WTC11 (cell line): ENCODE measurements around the gene LHFPL2. TPM values are rescaled to one million over a fixed set of nuclear protein-coding genes. Genes with fewer than 3 reads are reported as not detected.

Experiments used
- ATAC-seq: fragments of 200-7000 bp; cut with Tn5 transposase; 2 replicates; pipeline ENCODE4 v1.10.0; 2021; ENCODE audit warnings: mild to moderate bottlenecking, moderate library complexity
- CTCF ChIA-PET: fragments of 300-600 bp; sonication (Branson Sonifier 250); formaldehyde crosslinking; loops from one replicate; lab custom pipeline; 2021; ENCODE audit warnings: antibody characterized with exemption; lab: Charles Lee
- POLR2A ChIA-PET: fragments of 350-600 bp; sonication (Branson Sonifier 250); formaldehyde crosslinking; loops from one replicate; lab custom pipeline; 2021; ENCODE audit warnings: antibody characterized with exemption; lab: Charles Lee
- DNase-seq: peaks from one replicate; pipeline ENCODE4 v3.0.0; 2021; ENCODE audit warnings: low spot score
- H3K27ac Mint-ChIP-seq: 2 replicates; pipeline ENCODE4 v1.8.0; 2021; ENCODE audit warnings: mixed read lengths
- H3K27me3 Mint-ChIP-seq: 2 replicates; pipeline ENCODE4 v1.8.0; 2021; ENCODE audit warnings: low read depth, mild to moderate bottlenecking, moderate library complexity, mixed read lengths
- H3K36me3 Mint-ChIP-seq: 2 replicates; pipeline ENCODE4 v1.8.0; 2021; ENCODE audit warnings: mixed read lengths
- H3K4me1 Mint-ChIP-seq: 2 replicates; pipeline ENCODE4 v1.8.0; 2022; ENCODE audit warnings: mixed read lengths
- H3K4me3 Mint-ChIP-seq: 2 replicates; pipeline ENCODE4 v1.8.0; 2021; ENCODE audit warnings: mild to moderate bottlenecking, moderate library complexity, mixed read lengths
- H3K9me3 Mint-ChIP-seq: 2 replicates; pipeline ENCODE4 v1.8.0; 2021; ENCODE audit warnings: mixed read lengths
- CBFB ChIP-seq: sonication (generic); formaldehyde crosslinking; IDR thresholded peaks from 2 replicates; pipeline ENCODE4 v1.8.1; 2022; ENCODE audit warnings: mild to moderate bottlenecking, low read depth, missing genetic modification reagents
- CREB1 ChIP-seq: sonication (generic); formaldehyde crosslinking; IDR thresholded peaks from 2 replicates; pipeline ENCODE4 v1.8.0; 2023; ENCODE audit warnings: mild to moderate bottlenecking, missing genetic modification reagents
- CTCF ChIP-seq: fragments of 200-600 bp; IDR thresholded peaks from 2 replicates; pipeline ENCODE4 v1.8.0; 2022; ENCODE audit warnings: antibody characterized with exemption
- ETV6 ChIP-seq: sonication (generic); formaldehyde crosslinking; IDR thresholded peaks from 2 replicates; pipeline ENCODE4 v1.8.1; 2022; ENCODE audit warnings: mild to moderate bottlenecking, missing genetic modification reagents
- GRHL2 ChIP-seq: fragments of 250-450 bp; sonication (Bioruptor Pico); IDR thresholded peaks from 2 replicates; pipeline ENCODE4 v1.8.0; 2022; ENCODE audit warnings: mild to moderate bottlenecking, moderate library complexity; ENCODE audit not compliant: insufficient replicate concordance, severe bottlenecking
- IRF2 ChIP-seq: sonication (generic); formaldehyde crosslinking; IDR thresholded peaks from 2 replicates; pipeline ENCODE4 v1.8.0; 2022; ENCODE audit warnings: low read depth, missing genetic modification reagents, borderline replicate concordance
- SOX15 ChIP-seq: fragments of 250-450 bp; sonication (Bioruptor Pico); IDR thresholded peaks from 2 replicates; pipeline ENCODE4 v1.9.0; 2021; ENCODE audit warnings: mild to moderate bottlenecking
- USF1 ChIP-seq: sonication (generic); formaldehyde crosslinking; IDR thresholded peaks from 2 replicates; pipeline ENCODE4 v1.8.0; 2022; ENCODE audit warnings: mild to moderate bottlenecking, missing genetic modification reagents
- USF2 ChIP-seq: sonication (generic); formaldehyde crosslinking; IDR thresholded peaks from 2 replicates; pipeline ENCODE4 v1.8.1; 2023; ENCODE audit warnings: mild to moderate bottlenecking, missing genetic modification reagents, moderate library complexity
- ZNF121 ChIP-seq: sonication (generic); formaldehyde crosslinking; IDR thresholded peaks from 2 replicates; pipeline ENCODE4 v1.8.0; 2023; ENCODE audit warnings: missing genetic modification reagents
- ZNF138 ChIP-seq: sonication (generic); formaldehyde crosslinking; conservative IDR thresholded peaks from 2 replicates; pipeline ENCODE4 v1.8.1; 2022; ENCODE audit warnings: mild to moderate bottlenecking, moderate library complexity, missing genetic modification reagents
- ZNF232 ChIP-seq: sonication (generic); formaldehyde crosslinking; IDR thresholded peaks from 2 replicates; pipeline ENCODE4 v1.8.0; 2022; ENCODE audit warnings: mild to moderate bottlenecking, missing genetic modification reagents
- ZNF396 ChIP-seq: fragments of 250-450 bp; sonication (Bioruptor Pico); IDR thresholded peaks from 2 replicates; pipeline ENCODE4 v1.8.0; 2021; ENCODE audit warnings: mild to moderate bottlenecking, moderate library complexity, borderline replicate concordance
- ZNF423 ChIP-seq: fragments of 250-450 bp; sonication (Bioruptor Pico); IDR thresholded peaks from 2 replicates; pipeline ENCODE4 v2.1.2; 2022; ENCODE audit warnings: mild to moderate bottlenecking, moderate library complexity
- total RNA-seq: library from RNA; stranded (reverse); gene quantifications from 3 replicates; pipeline ENCODE4 v1.2.3, GENCODE V29; 2021
- TF ChIP-seq, protein P1 (sequence below): sonication (generic); formaldehyde crosslinking; IDR thresholded peaks from 2 replicates; pipeline ENCODE4 v1.8.0; 2022; ENCODE audit warnings: mild to moderate bottlenecking, missing genetic modification reagents
- TF ChIP-seq, protein P2 (sequence below): sonication (generic); formaldehyde crosslinking; IDR thresholded peaks from 2 replicates; pipeline ENCODE4 v1.8.0; 2023; ENCODE audit warnings: mild to moderate bottlenecking, missing genetic modification reagents
- TF ChIP-seq, protein P3 (sequence below): sonication (generic); formaldehyde crosslinking; IDR thresholded peaks from 2 replicates; pipeline ENCODE4 v1.8.1; 2022; ENCODE audit warnings: mild to moderate bottlenecking, missing genetic modification reagents, moderate library complexity, borderline replicate concordance

LHFPL2 gene
- total RNA-seq, 1 experiment from 2014 or later: 40.6 TPM

GRCh38 chr5:78601559-78602314, 46.8 kb downstream of the LHFPL2 start:
- peaks cover 47% of the 10 kb centered on the region for H3K4me1 Mint-ChIP-seq

More at GRCh38 chr5:78601559-78602314, 46.8 kb downstream of the LHFPL2 start:
- ChIA-PET POLR2A (no interaction called here), CTCF (no interaction called here)
- no peaks in the 10 kb centered on the region for H3K9me3 Mint-ChIP-seq
- DNase-seq (no peak), ATAC-seq (no peak; the same call in 1 of the 2 replicates)
- no peaks in the 10 kb centered on the region for H3K27me3 Mint-ChIP-seq
- TF ChIP-seq USF2 (CRISPR knock-in tag) (no peak), USF1 (no peak), GRHL2 (CRISPR knock-in tag) (no peak), ETV6 (CRISPR knock-in tag) (no peak), ZNF396 (CRISPR knock-in tag) (no peak), ZNF121 (CRISPR knock-in tag) (no peak), CREB1 (no peak), ZNF138 (CRISPR knock-in tag) (no peak), ZNF232 (CRISPR knock-in tag) (no peak), SOX15 (CRISPR knock-in tag) (no peak), IRF2 (CRISPR knock-in tag) (no peak), CBFB (CRISPR knock-in tag) (no peak), CTCF (no peak), ZNF423 (no peak)
- TF ChIP-seq, protein P1, sequence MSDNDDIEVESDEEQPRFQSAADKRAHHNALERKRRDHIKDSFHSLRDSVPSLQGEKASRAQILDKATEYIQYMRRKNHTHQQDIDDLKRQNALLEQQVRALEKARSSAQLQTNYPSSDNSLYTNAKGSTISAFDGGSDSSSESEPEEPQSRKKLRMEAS (CRISPR knock-in tag): no peak
- TF ChIP-seq, protein P2, sequence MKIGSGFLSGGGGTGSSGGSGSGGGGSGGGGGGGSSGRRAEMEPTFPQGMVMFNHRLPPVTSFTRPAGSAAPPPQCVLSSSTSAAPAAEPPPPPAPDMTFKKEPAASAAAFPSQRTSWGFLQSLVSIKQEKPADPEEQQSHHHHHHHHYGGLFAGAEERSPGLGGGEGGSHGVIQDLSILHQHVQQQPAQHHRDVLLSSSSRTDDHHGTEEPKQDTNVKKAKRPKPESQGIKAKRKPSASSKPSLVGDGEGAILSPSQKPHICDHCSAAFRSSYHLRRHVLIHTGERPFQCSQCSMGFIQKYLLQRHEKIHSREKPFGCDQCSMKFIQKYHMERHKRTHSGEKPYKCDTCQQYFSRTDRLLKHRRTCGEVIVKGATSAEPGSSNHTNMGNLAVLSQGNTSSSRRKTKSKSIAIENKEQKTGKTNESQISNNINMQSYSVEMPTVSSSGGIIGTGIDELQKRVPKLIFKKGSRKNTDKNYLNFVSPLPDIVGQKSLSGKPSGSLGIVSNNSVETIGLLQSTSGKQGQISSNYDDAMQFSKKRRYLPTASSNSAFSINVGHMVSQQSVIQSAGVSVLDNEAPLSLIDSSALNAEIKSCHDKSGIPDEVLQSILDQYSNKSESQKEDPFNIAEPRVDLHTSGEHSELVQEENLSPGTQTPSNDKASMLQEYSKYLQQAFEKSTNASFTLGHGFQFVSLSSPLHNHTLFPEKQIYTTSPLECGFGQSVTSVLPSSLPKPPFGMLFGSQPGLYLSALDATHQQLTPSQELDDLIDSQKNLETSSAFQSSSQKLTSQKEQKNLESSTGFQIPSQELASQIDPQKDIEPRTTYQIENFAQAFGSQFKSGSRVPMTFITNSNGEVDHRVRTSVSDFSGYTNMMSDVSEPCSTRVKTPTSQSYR (CRISPR knock-in tag): no peak
- TF ChIP-seq, protein P3, sequence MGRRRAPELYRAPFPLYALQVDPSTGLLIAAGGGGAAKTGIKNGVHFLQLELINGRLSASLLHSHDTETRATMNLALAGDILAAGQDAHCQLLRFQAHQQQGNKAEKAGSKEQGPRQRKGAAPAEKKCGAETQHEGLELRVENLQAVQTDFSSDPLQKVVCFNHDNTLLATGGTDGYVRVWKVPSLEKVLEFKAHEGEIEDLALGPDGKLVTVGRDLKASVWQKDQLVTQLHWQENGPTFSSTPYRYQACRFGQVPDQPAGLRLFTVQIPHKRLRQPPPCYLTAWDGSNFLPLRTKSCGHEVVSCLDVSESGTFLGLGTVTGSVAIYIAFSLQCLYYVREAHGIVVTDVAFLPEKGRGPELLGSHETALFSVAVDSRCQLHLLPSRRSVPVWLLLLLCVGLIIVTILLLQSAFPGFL: no peak
- H3K27ac Mint-ChIP-seq: peak overlapping the region; percentile 71
- peaks cover 9% of the 10 kb centered on the region for H3K36me3 Mint-ChIP-seq
- no peak overlapping the region for H3K4me3 Mint-ChIP-seq
